NCI-H774 (cell line): ENCODE measurements around the gene PGGT1B.
"Not testable (repeated sequence)": the region's sequence is repeated elsewhere in the genome, so short reads cannot be mapped to it uniquely, and the experiment has no call there.

ENCODE experiments used
- DNase-seq: peaks from one replicate; lab custom pipeline; 2025; lab: John Stamatoyannopoulos, UW

The PGGT1B gene

DNA sequence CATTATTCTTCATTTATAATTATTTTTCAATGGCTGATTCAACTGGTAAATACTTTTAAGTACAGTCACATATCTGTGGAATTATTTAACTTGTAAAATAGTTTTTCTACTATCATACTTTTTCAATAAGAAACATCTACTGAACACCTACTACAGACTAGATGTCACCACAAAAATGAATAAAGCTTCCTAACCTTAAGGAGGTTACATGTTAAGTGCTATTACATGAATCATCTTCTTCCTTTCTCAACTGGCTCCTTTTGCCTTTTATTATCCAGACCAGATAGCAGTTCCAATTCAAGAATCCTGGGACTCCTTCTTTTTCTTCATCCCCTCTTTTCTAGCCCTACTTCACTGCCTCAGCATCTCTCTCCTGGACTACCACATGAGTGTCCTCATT is 4.7 kb downstream of the PGGT1B start:
- no peak for DNase-seq

DNA sequence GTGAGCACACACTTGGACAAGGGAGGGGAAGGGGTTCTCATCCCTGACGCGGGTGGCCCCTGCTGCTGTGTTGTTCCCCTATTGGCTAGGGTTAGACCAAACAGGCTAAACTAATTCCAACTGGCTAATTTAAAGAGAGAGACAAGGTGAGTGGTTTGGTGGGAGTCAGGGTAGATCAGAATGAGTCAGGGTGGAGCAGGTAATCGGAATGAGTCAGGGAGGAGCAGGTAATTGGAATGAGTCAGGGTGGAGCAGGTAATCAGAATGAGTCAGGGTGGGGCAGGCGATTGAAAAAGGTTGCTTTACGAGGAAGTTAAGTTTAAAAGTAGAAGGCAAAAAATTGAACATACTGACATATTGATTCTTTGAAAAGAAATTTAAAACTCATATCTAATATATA is 13.3 kb downstream of the PGGT1B start:
- not testable (repeated sequence) for DNase-seq

DNA sequence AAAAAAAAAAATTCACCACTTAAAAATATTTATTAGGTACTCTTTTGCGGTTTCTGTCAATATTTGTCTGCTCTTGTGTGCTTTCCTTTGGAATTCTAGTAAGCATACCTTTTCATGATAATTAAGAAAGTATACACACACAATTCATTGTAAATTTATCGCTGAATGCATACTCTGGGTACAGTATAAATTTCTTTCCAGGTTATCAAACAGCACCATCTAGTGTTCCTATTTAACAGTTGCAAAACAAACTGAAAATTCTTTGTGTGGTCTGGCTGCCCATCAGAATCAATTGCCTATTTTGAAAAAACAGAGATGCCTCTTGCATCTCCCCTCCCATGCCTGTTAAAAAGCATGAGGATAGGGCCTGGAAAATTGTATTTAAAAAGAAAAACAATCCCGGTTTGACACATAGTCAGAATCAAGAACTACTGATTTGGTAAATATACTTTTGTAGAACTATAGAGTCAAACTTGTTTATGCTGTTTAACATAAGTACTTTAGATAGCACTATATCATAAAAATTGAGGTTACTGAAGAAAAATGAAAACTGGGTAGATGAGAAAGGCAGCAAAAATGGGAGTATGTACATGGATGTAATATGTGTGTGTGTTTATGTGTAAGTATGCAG is 16.2 kb downstream of the PGGT1B start:
- peak; percentile 39 for DNase-seq

DNA sequence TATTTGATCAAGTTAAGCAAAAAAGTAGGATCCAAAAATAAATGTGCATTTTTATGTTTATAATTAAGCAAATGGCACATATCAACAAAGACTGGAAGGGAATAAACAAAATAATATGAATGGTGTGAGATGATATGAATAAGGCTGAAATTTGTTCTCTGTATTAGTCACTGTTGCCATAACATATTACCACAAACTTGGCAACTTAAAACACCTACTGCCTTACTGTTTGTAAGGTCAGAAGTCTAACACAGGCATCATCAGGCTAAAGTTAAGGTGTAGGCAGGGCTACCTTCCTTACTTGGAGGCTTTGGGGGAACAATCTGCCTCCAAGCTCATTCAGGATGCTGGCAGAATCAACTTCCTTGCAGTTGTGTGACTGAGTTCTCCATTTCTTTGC is 19.3 kb downstream of the PGGT1B start:
- no peak for DNase-seq

DNA sequence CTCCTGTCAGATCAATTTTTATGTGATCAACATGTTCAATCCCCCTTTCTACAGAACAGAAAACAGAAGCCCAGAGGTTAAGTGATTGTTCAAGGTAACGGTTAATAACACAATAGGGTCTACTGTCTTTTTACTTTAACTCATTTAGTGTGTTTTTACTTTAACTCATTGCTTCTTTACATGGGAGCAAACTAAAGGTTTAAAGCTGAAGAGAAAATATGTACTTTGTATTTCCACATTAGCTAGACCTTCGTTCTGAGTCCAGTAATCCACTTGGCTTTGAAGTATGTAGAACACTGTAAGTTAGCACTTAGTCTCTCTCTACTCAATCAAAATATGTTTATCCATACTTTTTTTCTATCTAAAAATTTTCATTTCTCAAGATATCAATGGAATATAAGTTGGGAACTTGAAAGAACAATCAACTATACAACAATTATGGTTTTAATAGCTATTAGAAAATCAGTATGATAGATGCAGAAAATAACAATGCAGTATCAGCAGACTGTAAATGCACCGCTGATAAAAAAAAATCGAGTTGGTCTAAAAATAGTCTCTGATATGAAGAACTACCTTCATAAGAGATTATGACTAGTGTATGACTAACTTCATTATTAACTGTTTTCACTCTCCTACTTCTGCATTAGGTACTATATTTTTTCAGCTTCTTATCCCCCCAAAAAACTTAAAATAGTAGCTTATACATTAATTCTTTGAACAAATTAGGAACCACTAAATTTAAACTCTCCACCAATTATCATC is 20.6 kb downstream of the PGGT1B start:
- DNase-seq: no peak

DNA sequence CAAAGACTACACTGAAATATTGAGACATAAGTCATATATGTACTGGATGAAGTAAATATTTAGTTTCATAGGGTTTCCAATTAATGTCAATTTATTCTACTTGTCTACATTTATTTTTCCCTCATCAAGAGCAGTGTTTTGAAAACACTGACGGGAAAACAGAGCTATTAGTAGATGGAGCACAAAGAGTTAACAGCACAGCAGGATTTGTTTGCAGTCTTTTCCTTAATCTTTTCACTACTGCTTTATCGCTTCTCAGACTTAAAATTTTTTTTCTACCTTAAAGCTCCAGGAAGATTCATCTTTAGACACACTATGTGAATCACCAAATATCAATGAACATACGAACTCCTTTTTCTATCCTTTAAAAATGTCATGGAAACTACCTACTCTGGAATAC is 25.6 kb downstream of the PGGT1B start:
- DNase-seq: no peak

DNA sequence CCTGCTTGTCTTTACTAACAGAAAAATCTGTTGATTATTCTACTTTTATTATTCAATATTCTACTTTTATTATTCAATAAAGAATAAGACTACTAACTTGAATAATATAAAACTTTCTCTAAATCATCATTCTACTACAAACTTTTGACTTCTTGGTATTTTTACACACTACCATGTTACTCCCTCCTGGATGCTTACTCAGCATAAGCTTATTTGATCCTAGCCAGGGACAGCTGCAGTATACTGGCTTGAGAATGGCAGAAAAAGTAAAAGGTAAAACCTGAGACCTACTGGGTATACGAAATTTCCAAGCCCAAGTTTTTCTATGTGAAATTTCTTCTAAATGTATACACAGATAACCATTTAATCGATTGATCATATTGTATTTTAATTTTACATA is 26.1 kb downstream of the PGGT1B start:
- DNase-seq: no peak

DNA sequence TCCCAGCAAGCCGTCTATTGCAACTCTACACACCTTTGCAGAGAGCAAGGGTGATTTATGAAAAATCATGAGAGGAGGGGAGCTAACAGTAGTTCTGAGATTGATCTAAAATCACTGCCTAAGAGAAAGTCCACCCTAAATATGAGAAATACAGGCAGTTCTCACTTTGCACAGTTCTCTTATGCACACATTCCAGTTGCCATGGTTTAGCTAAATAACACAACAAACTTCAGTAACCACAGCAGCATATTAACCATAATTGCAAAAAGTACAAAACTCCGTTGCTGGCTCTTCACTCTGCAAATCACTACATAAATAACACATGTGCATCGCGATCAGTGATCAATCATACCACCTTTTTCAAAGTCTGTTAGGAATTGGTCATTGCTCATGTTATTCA is 31.1 kb downstream of the PGGT1B start:
- DNase-seq: no peak

DNA sequence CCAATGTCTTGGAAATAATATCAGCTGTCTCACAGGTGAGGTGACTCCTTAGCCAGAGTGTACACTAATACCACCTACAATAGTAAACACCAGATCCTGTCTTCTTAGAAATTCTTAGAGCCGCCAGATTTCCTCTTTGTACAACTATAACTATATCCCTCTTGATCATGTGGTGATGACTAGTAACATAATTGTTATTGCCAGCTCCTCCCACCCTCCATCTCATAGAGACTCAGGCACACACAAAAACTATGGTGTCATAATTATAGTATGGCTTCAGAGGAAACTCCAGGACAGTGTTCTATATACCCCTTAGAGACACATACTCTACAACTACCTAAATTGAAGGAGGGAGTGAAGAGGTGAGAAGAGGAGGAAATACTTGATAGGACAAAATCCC is 33.1 kb downstream of the PGGT1B start:
- no peak for DNase-seq

DNA sequence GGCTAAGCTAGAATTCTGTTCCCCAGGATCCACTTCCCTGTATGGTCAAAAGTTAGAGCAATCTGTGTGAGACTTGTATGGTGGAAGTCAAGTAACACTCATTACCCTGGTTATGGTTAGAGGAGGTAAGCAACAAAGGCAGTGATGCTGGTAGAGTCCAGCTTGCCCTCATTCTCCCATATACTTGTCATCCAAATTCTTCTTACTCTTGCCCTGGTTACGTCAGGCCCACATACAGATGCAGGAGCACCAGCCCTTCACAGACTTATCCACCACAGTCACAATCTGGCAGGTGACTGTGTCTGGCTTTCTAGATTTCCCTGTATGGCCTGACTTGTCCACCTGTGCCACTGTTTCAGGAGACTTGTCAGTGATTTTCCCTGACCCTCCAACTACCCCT is 35.4 kb downstream of the PGGT1B start:
- DNase-seq: no peak

DNA sequence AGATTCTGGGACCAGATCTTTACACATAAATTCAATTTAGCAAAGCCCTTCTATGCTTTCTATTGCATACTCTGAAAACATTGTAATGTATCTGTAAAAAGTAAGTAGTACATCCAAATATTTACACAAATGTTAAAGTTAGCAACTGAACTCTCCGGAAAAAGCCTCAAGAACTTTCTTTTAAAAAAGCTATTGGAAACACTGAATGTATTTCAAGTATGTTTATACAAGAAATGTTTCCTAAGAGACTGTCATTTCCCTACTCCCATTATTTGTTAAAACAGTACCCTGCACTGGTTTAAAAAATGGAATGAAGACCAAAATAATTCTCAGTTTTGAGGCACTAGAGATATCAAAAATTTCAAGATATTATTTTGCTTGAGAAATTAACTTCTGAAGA is 48.1 kb downstream of the PGGT1B start:
- no peak for DNase-seq

DNA sequence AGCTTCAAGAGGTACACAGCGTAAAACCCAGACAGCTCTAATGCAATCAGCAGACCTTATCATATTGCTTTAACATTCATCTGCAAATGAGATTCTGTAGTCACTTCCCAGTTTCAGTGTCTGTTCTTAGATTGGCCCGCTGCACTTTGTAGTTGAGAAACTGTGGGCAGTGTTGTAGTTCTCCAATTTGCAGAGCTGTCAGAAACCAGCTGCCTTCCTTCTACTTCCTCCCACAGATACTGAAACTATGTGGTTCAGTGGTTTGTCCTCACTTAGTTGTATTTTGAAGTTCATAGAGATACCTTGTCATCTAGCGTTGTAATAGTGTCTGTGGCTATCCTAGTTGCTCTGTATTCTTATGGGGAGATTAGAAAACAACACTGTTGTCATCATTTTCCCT is 53.4 kb downstream of the PGGT1B start:
- DNase-seq: no peak

DNA sequence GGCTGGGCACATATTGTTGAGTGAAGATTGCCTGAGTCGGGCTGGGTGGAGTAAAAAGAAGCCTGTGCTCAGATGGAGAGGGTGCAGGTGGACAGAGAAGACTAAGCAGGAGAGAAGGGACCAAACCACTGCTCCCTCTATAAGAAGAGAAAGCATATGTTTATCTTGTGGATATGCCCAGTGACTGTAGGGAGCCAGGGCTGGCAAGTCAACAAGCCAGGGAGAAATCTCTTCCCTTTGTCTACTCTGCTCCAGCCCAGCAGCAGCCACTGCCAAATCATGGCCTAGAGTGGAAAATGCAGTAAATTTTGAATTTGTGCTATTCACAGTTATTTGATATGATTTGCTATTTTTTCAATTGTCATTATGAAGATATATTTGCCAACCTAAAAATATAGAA is 59.7 kb downstream of the PGGT1B start:
- no peak for DNase-seq

DNA sequence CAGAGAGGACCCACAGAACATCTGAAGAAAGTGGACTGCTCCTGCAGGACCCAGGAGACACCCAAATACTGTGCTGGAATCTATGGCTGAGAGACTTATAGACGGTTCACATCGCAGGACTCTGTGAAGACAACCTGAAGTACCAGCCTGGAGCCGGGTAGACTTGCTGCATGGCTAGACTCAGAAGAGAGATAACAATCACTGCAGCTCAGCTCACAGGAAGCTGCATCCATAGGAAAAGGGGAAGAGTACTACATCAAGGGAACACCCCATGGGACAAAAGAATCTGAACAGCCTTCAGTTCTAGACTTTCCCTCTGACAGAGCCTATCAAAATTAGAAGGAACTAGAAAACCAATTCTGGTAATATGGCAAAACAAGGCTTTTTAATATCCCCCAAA is 66.5 kb downstream of the PGGT1B start:
- no peak for DNase-seq

DNA sequence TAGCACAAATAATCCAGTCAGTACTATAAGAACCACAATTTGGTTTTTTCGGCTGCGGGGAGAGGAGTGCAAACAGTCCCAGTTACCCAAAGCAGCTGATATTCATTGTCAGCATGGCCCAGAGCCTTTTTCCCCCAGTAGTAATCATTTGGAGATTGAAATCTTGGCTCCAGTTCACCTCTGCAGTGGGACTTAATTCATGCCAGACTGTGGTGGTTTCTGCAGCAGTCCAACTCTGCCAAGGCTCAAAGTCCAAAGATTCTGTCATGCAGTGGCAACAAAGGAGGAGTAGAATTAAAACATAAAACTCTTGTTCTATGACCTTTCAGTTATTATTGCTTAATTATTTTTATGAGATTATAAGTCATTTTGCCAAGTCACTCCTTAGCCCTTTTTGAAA is 68.0 kb downstream of the PGGT1B start:
- DNase-seq: no peak

DNA sequence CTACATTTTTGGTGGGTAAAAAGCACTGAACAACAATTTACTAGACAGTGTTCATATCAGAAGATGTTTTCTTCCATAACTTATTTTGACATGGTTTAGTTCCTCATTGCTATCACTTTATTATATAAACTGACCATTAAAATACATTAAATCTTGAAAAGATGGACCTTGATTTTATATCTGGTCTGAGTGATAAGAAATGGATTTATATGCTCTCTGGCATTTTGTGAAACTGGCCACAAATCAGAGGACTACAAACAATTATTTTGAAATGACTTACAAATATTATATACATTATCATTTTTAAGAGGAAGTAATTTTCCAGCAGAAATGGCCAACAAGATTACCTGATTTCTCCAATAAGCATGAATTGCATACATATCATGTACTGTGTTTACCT is 69.4 kb downstream of the PGGT1B start:
- no peak for DNase-seq

DNA sequence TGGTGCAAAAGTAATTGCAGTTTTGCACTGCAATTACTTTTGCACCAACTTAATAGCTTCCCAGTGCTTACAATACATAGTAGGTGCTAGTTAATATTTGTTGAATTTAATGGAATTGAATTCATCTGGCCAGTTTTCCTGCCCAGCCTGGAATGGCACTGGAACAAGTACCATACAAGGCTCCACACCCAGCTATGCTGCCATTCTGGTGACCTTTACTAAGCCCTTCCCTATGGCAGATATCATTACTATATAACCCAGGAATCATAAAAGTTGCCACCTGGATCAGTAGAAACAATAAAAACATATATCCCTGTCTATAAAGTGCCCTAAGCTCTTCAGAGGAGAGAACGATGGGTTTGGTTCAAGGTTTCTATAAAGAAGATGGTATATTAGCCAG is 70.6 kb downstream of the PGGT1B start:
- no peak for DNase-seq

DNA sequence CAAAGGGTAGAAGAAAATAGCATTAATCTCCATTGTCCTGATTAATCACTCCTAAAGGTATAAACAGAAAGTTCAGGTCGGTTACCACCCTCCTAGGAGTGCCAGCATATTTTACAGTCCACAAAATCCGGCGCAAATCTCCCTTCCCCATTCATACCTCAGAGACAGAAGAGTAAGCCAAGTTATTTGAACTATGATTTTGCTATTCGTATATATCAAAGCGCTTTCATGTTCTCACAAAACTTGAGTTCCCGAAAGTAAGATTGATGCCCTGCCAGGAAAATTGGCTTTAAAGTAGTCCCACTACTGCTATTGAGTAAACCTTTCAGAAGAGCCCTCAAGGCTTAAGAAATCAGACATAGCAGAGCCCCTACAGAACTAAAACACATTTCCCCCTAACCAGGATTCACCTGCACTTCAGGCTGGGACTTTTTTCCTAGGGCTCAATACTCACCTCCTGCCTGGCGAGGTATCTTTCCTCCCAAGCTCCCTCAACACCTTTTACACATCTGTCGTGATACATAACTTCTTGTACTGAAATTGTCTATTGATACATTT is 71.1 kb downstream of the PGGT1B start:
- DNase-seq: no peak

DNA sequence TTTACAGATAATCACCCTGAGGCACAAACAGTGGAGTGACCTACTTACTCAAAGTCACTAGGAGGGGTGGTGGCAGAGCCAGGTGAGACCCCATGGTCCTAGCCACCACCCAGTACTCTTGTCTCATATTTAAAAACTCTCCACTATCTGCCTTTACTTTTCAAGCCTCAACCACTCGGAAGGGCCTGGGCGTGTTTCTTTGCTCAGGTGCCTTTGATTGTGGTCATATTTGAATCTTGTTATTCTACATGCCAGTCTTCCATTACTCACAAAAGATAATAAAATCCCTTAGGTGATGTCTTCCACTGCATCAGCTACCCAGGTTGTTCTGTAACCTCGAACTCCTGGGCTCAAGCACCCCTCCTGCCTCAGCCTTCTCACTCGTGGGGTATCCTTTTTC is 72.3 kb downstream of the PGGT1B start:
- DNase-seq: no peak

DNA sequence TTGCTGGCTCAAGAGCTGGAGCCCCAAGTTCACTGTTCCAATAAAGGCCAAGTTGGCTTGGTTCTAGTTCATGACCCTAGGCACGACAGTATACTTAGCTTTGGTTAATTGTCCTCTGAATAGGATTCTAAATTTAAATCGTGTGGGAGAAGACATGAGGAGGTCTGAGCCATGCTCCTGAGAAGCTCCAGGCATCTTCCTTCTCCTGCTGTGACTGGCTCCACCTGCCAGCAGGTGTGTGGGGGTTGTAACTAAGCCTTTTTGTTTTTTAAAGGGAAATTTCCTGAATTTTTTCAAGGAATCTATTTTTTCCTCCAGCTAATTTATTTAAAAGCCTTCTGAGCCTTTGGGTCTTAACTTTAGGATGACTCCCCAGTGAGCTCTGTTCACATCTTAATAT is 72.8 kb downstream of the PGGT1B start:
- no peak for DNase-seq

DNA sequence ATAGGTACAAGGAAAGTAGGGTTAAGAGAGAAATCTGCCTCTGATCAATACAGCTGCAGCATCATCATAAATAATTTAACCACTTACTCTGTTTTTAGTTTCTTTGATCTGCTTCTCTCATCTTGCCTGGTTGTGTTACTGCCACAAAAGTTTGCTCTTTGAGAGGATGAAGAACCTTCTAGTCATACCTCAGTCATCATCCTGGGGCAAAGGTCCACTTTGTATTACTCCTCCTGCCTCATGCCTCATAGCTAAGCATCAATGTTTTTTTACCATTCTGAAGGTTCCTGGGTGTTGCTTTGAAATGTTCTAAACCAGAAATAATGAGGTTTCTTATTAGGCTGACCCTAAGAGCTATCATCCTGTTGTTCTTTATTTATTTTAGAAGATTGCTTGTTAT is 75.9 kb downstream of the PGGT1B start:
- DNase-seq: no peak

DNA sequence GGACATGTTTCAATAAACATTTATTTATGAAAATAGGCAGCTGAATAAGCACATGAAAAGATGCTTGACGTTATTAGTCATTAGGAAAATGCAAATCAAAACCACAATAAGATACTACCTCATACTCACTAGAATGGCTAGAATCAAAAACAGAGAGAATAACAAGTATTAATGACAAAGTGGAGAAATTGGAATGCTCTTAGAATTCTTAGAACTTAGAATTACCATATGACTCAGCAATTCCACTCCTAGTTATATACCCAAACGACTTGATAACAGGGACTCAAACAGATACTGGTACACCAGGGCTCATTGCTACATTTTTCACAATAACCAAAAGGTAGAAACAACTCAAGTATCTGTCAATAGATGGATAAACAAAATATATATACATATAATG is 77.9 kb downstream of the PGGT1B start:
- no peak for DNase-seq

DNA sequence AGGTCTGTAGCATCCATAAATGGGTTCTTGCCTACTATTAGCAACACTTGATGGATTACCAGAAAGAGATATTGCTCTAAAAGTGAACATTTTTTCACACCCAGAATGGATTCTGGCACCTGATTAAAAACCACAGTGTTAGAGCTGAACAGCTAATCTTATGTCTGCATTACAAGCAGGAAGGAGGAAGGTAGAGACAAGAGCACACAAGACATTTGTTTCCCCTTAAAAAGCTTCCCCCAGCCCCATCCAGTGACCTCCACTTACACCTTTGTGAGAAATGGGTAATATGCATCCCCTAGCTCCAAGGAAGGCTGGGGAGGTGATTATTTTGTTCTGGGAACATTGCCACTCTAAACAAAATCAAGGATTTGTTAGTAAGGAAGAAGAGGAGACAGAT is 80.9 kb downstream of the PGGT1B start:
- no peak for DNase-seq
